Measurements from ENCODE around the gene GLYATL3. TPM values are rescaled to one million over a fixed set of nuclear protein-coding genes. Genes with fewer than 3 reads are reported as not detected.

GLYATL3 gene
- total and polyA plus RNA-seq, 2 of the 4 experiments (the other 2 are of a cell fraction) = not detected

GRCh38 chr6:49563006-49563886 is 63.5 kb downstream of the GLYATL3 start:
- H3K27ac ChIP-seq (ENCODE audit: insufficient read depth, low read length) = no peak overlapping the region
- H2AFZ ChIP-seq (replicated peaks; ENCODE audit: low read length, poor library complexity) = no peak overlapping the region
- no peak overlapping the region for H3K9ac ChIP-seq (ENCODE audit: low read depth, low read length)
- no peaks in the 10 kb centered on the region for H4K20me1 ChIP-seq (ENCODE audit: insufficient read depth, low read length)
- no peak overlapping the region for H3K18ac ChIP-seq (ENCODE audit: low read depth, low read length)
- no peak overlapping the region for H2BK20ac ChIP-seq (ENCODE audit: low read depth, low read length)
- H2BK5ac ChIP-seq (ENCODE audit: low read depth, low read length, poor library complexity, severe bottlenecking) = no peak overlapping the region
- no peak overlapping the region for H2AK5ac ChIP-seq (ENCODE audit: low read depth, low read length)
- in situ Hi-C loops (cut with MboI; ENCODE audit: low sequenced_read_pairs) (no loop called here), dilution Hi-C loops (cut with HindIII; ENCODE audit: low sequenced_read_pairs, unreplicated experiment) (no loop called here), intact Hi-C loops (cut with micrococcal nuclease) (no loop called here)
- DNase-seq (no peak), ATAC-seq (ENCODE audit: low read depth) (no peak)
- H3K14ac ChIP-seq (replicated peaks; ENCODE audit: low read depth, low read length) = no peak overlapping the region
- TF ChIP-seq SMC3 (IDR thresholded peaks at IDR 0.05; ENCODE audit: low read depth, low read length) = no peak
- no peak for TF ChIP-seq USF2 (IDR thresholded peaks at IDR 0.05; ENCODE audit: low read depth, low read length)
- no peak for TF ChIP-seq NFE2L2 (IDR thresholded peaks at IDR 0.05; ENCODE audit: low read depth, low read length)
- no TSS peak for BruUV-seq (replicated peaks)
- no peaks in the 10 kb centered on the region for H3K27me3 ChIP-seq (ENCODE audit: control insufficient read depth, insufficient read depth, low read length)
- no peaks in the 10 kb centered on the region for H3K9me3 ChIP-seq (ENCODE audit: control insufficient read depth, insufficient read depth, low read length)
- no peak overlapping the region for H3K56ac ChIP-seq (ENCODE audit: extremely low read depth, insufficient read depth, low read length)
- H3K4me2 ChIP-seq (ENCODE audit: low read depth, low read length) = no peak overlapping the region
- H4K8ac ChIP-seq (ENCODE audit: low read depth in 2 of 2, low read length in 2 of 2) = no peak overlapping the region
- no peak overlapping the region for H3K4ac ChIP-seq (ENCODE audit: low read depth, low read length)
- H3K4me3 ChIP-seq (ENCODE audit: insufficient read depth, low read depth, low read length) = no peak overlapping the region
- no peak overlapping the region for H3K23ac ChIP-seq (ENCODE audit: low read depth, low read length)
- no peaks in the 10 kb centered on the region for H3K79me1 ChIP-seq (ENCODE audit: low read depth in 1 of 2, low read length in 2 of 2)
- WGBS, 2 experiments (ENCODE audit: extremely low coverage in 2 of 2, insufficient read length in 1 of 2) = no CpG with 5 or more reads among the region's 5 CpGs
- H4K5ac ChIP-seq (ENCODE audit: low read depth, low read length) = no peak overlapping the region
- H3K4me1 ChIP-seq (ENCODE audit: control insufficient read depth, insufficient read depth, low read length) = no peaks in the 10 kb centered on the region
- H2BK120ac ChIP-seq (ENCODE audit: low read depth, low read length) = no peak overlapping the region
- H2AK9ac ChIP-seq (replicated peaks; ENCODE audit: low read depth, low read length, poor library complexity) = no peak overlapping the region
- ChIA-PET CTCF (no interaction called here), POLR2A (ENCODE audit: unreplicated experiment) (no interaction called here)
- no peak overlapping the region for H4K91ac ChIP-seq (ENCODE audit: insufficient read depth, low read depth, low read length)
- H3K36me3 ChIP-seq (ENCODE audit: control insufficient read depth, insufficient read depth, low read length) = no peaks in the 10 kb centered on the region
- no peaks in the 10 kb centered on the region for H3K9me1 ChIP-seq (ENCODE audit: insufficient read depth, low read length)
- no peak overlapping the region for H2BK15ac ChIP-seq (ENCODE audit: low read depth, low read length)

All from IMR-90 (cell line).